RWPE2 (cell line): ENCODE data around the gene MEIS1.

Experiments
- ATAC-seq: fragments of 200-7000 bp; cut with Tn5 transposase; 3 replicates; pipeline ENCODE4 v1.9.1; 2021; ENCODE audit warnings: low read depth
- DNase-seq: peaks from one replicate; pipeline ENCODE4 v3.0.0-alpha.2; 2020; ENCODE audit warnings: low spot score
- H3K27ac ChIP-seq: fragments of 450-650 bp; 2 replicates; pipeline ENCODE4 v1.5.1; 2017; ENCODE audit warnings: mild to moderate bottlenecking; ENCODE audit not compliant: poor library complexity, severe bottlenecking
- H3K27me3 ChIP-seq: fragments of 250-450 bp; sonication (Bioruptor Pico); 2 replicates; pipeline ENCODE4 v1.5.1; 2021; ENCODE audit warnings: mild to moderate bottlenecking, moderate library complexity; ENCODE audit not compliant: insufficient read depth, poor library complexity, severe bottlenecking
- H3K36me3 ChIP-seq: fragments of 250-450 bp; sonication (Bioruptor Pico); 2 replicates; pipeline ENCODE4 v1.5.1; 2020; ENCODE audit warnings: low read depth, mild to moderate bottlenecking, moderate library complexity
- H3K4me1 ChIP-seq: fragments of 250-450 bp; sonication (Bioruptor Pico); 2 replicates; pipeline ENCODE4 v1.5.1; 2021; ENCODE audit warnings: mild to moderate bottlenecking, moderate library complexity; ENCODE audit not compliant: insufficient read depth, poor library complexity, severe bottlenecking
- H3K4me3 ChIP-seq: fragments of 250-450 bp; sonication (Bioruptor Pico); 2 replicates; pipeline ENCODE4 v1.5.1; 2021; ENCODE audit warnings: mild to moderate bottlenecking, moderate library complexity; ENCODE audit not compliant: severe bottlenecking
- H3K9me3 ChIP-seq: fragments of 250-450 bp; sonication (Bioruptor Pico); 2 replicates; pipeline ENCODE4 v1.5.1; 2021; ENCODE audit warnings: mild to moderate bottlenecking, moderate library complexity; ENCODE audit not compliant: severe bottlenecking
- TF ChIP-seq, protein P1 (sequence below): fragments of 450-650 bp; IDR thresholded peaks from one replicate; pipeline ENCODE4 v1.5.1; 2017; ENCODE audit warnings: mild to moderate bottlenecking, moderate library complexity; ENCODE audit not compliant: poor library complexity, severe bottlenecking

MEIS1 gene

DNA sequence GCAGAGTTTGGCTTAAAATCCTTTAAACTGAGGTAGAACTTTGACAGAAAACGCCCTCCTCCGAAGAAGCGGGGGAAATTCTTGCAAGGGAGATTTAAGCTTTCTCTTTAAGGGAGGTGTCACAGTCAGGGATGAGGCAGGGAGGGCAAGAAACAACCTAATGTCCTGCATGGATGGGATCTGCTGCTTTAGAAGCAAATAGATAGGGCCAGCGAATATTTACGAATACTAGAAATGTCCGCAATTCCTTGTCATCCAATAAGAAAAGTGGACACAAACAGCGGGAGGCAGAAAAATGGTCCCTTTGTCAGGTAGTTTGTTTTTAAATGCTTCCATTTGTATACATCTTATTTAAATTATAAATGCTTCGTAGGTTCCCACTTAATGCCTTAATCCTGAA lies 12.0 kb downstream of the MEIS1 start:
- DNase-seq = no peak
- H3K4me3 ChIP-seq = no peak overlapping the region

DNA sequence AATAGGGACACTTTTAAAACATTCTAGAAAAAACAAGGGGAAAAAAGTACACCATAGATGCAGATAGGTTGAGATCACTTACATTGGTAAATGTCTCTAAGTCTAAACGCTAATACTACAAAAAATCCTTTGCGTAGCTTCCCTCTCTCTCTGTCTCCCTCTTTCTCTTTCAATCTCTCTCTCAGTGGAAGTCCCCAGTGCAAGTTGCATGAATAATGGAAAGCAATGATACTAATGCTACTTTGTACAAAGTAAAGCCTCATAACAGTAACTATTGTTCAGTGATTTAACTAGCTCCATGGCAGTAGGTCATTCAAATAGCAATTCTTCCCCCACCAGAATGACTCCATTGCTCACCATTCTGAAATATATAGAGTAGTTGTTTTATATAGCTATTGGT lies 12.8 kb downstream of the MEIS1 start:
- Histone ChIP-seq H3K27ac (no peak overlapping the region), H3K27me3 (no peaks in the 10 kb centered on the region)
- no peak for DNase-seq

More for the DNA sequence above, 12.0 kb downstream of the MEIS1 start:
- no peaks in the 10 kb centered on the region for H3K9me3 ChIP-seq
- TF ChIP-seq, protein P1, sequence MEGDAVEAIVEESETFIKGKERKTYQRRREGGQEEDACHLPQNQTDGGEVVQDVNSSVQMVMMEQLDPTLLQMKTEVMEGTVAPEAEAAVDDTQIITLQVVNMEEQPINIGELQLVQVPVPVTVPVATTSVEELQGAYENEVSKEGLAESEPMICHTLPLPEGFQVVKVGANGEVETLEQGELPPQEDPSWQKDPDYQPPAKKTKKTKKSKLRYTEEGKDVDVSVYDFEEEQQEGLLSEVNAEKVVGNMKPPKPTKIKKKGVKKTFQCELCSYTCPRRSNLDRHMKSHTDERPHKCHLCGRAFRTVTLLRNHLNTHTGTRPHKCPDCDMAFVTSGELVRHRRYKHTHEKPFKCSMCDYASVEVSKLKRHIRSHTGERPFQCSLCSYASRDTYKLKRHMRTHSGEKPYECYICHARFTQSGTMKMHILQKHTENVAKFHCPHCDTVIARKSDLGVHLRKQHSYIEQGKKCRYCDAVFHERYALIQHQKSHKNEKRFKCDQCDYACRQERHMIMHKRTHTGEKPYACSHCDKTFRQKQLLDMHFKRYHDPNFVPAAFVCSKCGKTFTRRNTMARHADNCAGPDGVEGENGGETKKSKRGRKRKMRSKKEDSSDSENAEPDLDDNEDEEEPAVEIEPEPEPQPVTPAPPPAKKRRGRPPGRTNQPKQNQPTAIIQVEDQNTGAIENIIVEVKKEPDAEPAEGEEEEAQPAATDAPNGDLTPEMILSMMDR = no peak
- H3K27ac ChIP-seq = no peak overlapping the region
- H3K27me3 ChIP-seq = no peaks in the 10 kb centered on the region
- ATAC-seq = no peak
- peaks cover 76% of the 10 kb centered on the region for H3K36me3 ChIP-seq
- no peaks in the 10 kb centered on the region for H3K4me1 ChIP-seq

DNA sequence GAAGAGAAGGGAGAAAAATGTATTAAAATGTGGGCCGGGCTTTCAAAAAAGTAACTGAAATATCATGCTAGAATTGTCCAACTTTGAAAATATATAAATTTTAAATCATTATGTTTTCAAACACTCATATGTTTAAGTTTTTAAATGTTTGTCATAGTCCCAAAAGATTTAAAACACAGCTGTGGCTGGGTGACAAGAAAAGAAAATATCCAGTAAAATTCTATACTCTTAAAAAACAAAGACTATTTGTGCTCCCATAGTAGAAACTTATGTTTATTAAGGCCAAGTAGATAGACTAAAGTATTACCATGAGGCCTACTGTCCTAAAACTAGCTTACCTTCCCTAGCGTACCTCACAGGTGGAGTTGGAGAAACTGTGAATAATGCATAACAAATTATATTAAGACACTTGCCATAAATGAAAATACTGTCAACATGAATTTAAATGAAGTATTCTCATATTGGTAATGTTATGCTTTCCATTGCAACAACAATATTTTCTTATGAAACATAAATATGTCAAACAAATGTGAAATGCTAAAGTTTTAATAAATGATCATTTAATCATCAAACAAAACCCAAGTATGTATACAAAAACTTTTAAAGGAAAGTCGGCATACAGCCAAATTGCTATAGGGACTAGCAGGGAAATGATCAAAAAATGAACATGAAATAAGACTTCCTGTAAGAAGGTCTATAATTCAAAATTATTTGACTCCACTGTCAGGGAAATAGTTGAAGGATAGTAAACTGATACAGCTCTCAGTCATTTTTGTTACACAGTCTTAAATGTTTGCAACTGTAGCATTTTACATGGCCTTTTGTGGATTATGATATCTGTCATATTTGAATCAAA lies 13.4 kb downstream of the MEIS1 start:
- DNase-seq = no peak
- Histone ChIP-seq H3K27me3 (no peaks in the 10 kb centered on the region), H3K36me3 (peaks cover 72% of the 10 kb centered on the region), H3K4me1 (no peaks in the 10 kb centered on the region), H3K4me3 (no peak overlapping the region), H3K9me3 (no peaks in the 10 kb centered on the region), H3K27ac (no peak overlapping the region)
- TF ChIP-seq, protein P1 = no peak
- no peak for ATAC-seq

More for the DNA sequence above, 12.8 kb downstream of the MEIS1 start:
- ATAC-seq = no peak
- TF ChIP-seq, protein P1 = no peak
- Histone ChIP-seq H3K36me3 (peaks cover 79% of the 10 kb centered on the region), H3K9me3 (no peaks in the 10 kb centered on the region), H3K4me1 (no peaks in the 10 kb centered on the region), H3K4me3 (no peak overlapping the region)

DNA sequence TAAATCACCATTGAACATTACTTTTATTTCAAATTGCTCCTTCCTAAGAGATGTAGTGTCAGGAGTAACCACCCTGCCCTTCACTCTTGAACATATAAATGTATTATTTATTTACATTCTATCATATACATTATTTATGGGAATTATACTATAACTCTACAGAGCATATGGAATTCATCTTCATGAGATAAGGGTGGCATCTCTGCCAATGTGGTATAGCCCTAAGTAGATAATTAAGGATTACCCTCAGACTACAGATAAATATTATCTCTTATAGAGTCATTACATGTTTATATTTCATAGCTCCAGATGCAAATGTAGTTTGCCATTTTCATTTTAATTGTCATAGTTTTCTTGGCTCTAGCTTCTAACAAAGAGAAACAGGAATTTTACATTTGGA lies 17.3 kb downstream of the MEIS1 start:
- Histone ChIP-seq H3K36me3 (peaks cover 75% of the 10 kb centered on the region), H3K9me3 (no peaks in the 10 kb centered on the region), H3K4me3 (no peak overlapping the region), H3K27ac (no peak overlapping the region), H3K27me3 (no peaks in the 10 kb centered on the region), H3K4me1 (no peaks in the 10 kb centered on the region)
- DNase-seq (no peak), ATAC-seq (no peak)
- TF ChIP-seq, protein P1 = no peak

DNA sequence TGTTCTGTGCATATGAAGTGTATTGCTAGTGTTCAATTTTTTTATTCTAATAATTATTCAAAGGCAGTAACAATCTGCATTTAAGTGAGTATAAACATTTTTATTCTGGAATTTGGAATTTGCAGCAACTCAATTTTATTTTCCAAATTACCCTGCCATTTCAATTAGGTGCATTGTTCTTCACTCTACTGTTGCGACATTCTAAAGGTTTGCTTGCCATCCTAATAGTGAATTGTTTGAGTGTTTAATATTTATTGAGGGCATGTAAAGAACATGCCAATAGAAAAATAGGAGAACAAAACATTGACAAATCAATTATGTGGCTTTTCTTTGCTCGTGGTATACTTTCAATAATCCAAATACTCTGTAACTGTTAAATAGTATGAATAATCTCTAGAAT lies 18.0 kb downstream of the MEIS1 start:
- Histone ChIP-seq H3K27ac (no peak overlapping the region), H3K27me3 (no peaks in the 10 kb centered on the region), H3K36me3 (peaks cover 68% of the 10 kb centered on the region), H3K4me3 (no peak overlapping the region), H3K9me3 (no peaks in the 10 kb centered on the region), H3K4me1 (no peaks in the 10 kb centered on the region)
- ATAC-seq (no peak), DNase-seq (no peak)
- TF ChIP-seq, protein P1 = no peak
